BE2C (cell line): ENCODE measurements around the gene TADA1.

Experiments
- DNase-seq: peaks from one replicate; pipeline ENCODE4 v3.0.0-alpha.2; 2020
- H3K27me3 ChIP-seq: fragments of 250-450 bp; sonication (Bioruptor Pico); 2 replicates; pipeline ENCODE4 v1.5.1; 2020; ENCODE audit warnings: mild to moderate bottlenecking
- H3K36me3 ChIP-seq: fragments of 250-450 bp; sonication (Bioruptor Pico); 2 replicates; pipeline ENCODE4 v1.5.1; 2020; ENCODE audit warnings: mild to moderate bottlenecking
- H3K4me1 ChIP-seq: fragments of 250-450 bp; sonication (Bioruptor Pico); 2 replicates; pipeline ENCODE4 v1.5.1; 2020
- H3K4me3 ChIP-seq: 2 replicates; pipeline ENCODE4 v1.5.1; 2011; ENCODE audit warnings: low read depth, low read length
- H3K9me3 ChIP-seq: fragments of 250-450 bp; sonication (Bioruptor Pico); 2 replicates; pipeline ENCODE4 v1.5.1; 2020
- TF ChIP-seq, protein P1 (sequence below): IDR thresholded peaks from 2 replicates; pipeline ENCODE4 v1.5.1; 2012; ENCODE audit warnings: mild to moderate bottlenecking, low read depth, low read length

Gene TADA1

GRCh38 chr1:166858726-166859419 is 17.2 kb downstream of the TADA1 start:
- Histone ChIP-seq H3K36me3 (peaks cover 79% of the 10 kb centered on the region), H3K9me3 (no peaks in the 10 kb centered on the region), H3K4me3 (no peak overlapping the region), H3K4me1 (no peaks in the 10 kb centered on the region), H3K27me3 (no peaks in the 10 kb centered on the region)
- DNase-seq, result no peak
- TF ChIP-seq, protein P1, sequence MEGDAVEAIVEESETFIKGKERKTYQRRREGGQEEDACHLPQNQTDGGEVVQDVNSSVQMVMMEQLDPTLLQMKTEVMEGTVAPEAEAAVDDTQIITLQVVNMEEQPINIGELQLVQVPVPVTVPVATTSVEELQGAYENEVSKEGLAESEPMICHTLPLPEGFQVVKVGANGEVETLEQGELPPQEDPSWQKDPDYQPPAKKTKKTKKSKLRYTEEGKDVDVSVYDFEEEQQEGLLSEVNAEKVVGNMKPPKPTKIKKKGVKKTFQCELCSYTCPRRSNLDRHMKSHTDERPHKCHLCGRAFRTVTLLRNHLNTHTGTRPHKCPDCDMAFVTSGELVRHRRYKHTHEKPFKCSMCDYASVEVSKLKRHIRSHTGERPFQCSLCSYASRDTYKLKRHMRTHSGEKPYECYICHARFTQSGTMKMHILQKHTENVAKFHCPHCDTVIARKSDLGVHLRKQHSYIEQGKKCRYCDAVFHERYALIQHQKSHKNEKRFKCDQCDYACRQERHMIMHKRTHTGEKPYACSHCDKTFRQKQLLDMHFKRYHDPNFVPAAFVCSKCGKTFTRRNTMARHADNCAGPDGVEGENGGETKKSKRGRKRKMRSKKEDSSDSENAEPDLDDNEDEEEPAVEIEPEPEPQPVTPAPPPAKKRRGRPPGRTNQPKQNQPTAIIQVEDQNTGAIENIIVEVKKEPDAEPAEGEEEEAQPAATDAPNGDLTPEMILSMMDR, result no peak

DNA sequence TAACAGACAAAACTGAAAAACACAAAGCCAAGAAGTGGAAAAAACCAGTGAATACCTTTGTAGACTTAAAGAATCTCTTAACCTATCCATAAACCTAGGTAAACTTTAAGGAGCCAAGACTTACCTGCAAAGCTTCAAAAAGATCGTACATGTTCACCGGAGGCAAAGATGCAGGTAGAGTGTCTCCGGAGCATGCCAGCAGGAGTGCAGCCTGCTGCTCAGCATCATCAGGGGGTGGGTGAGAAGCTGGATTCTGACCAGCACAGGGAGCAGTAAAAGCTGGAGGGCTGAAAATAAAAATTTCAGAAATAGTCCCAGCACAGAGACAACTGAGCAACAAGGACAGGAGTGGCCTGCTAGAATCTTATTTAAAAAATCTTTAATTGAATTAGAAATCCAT is 18.1 kb downstream of the TADA1 start:
- H3K36me3 ChIP-seq, result peaks cover 82% of the 10 kb centered on the region
- TF ChIP-seq, protein P1, result no peak
- H3K9me3 ChIP-seq, result no peaks in the 10 kb centered on the region
- no peak overlapping the region for H3K4me3 ChIP-seq
- no peak for DNase-seq
- H3K4me1 ChIP-seq, result no peaks in the 10 kb centered on the region
- no peaks in the 10 kb centered on the region for H3K27me3 ChIP-seq

- no peak overlapping the region for H3K4me3 ChIP-seq
- H3K36me3 ChIP-seq, result peaks cover 81% of the 10 kb centered on the region
- no peaks in the 10 kb centered on the region for H3K9me3 ChIP-seq
- no peak for DNase-seq
- TF ChIP-seq, protein P1, result no peak
- no peaks in the 10 kb centered on the region for H3K27me3 ChIP-seq
- H3K4me1 ChIP-seq, result no peaks in the 10 kb centered on the region
Measured at GRCh38 chr1:166855558-166855957, 20.5 kb downstream of the TADA1 start.

DNA sequence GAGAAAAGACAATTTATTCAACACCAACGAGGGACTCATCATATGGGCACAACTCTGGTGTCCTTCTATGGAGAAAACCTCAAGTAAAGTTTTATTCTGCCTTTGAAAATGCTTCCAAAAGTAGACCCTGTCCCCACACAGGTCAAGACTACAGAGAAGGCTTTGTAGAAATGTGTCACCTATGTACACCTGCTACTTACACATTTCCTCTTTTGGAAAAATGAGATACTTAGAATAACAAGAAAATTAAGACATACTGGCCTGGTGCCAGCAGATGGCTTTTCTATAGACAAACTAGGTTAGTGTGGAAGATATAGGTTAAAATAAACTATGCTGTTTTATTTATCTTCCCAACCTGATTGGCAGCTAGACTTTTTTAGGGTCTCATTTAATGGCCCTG is 23.1 kb downstream of the TADA1 start:
- Histone ChIP-seq H3K36me3 (peaks cover 86% of the 10 kb centered on the region), H3K4me3 (no peak overlapping the region), H3K9me3 (no peaks in the 10 kb centered on the region), H3K27me3 (no peaks in the 10 kb centered on the region), H3K4me1 (no peaks in the 10 kb centered on the region)
- no peak for DNase-seq
- TF ChIP-seq, protein P1, result no peak

- Histone ChIP-seq H3K4me1 (no peaks in the 10 kb centered on the region), H3K9me3 (no peaks in the 10 kb centered on the region), H3K27me3 (no peaks in the 10 kb centered on the region), H3K4me3 (no peak overlapping the region), H3K36me3 (peaks cover 90% of the 10 kb centered on the region)
- DNase-seq, result no peak
- TF ChIP-seq, protein P1, result no peak
Measured at GRCh38 chr1:166849135-166849534, 26.9 kb downstream of the TADA1 start.

GRCh38 chr1:166848193-166848592 is 27.9 kb downstream of the TADA1 start:
- no peak for DNase-seq
- TF ChIP-seq, protein P1, result no peak
- H3K36me3 ChIP-seq, result peaks cover 93% of the 10 kb centered on the region

More at GRCh38 chr1:166848193-166848592, 27.9 kb downstream of the TADA1 start:
- no peaks in the 10 kb centered on the region for H3K4me1 ChIP-seq
- no peaks in the 10 kb centered on the region for H3K27me3 ChIP-seq
- H3K4me3 ChIP-seq, result no peak overlapping the region
- no peaks in the 10 kb centered on the region for H3K9me3 ChIP-seq
